HEK293 (cell line): ENCODE data around the gene PLEKHA8.

ENCODE experiments used
- CTCF ChIA-PET: fragments of 350-600 bp; formaldehyde crosslinking; extraction: SDS; loops from one replicate; lab custom pipeline; 2021; ENCODE audit warnings: antibody characterized with exemption; lab: Yijun Ruan, JAX
- POLR2A ChIA-PET: fragments of 300-600 bp; formaldehyde crosslinking; extraction: SDS; loops from one replicate; lab custom pipeline; 2020; ENCODE audit warnings: antibody characterized with exemption, inconsistent platforms; lab: Yijun Ruan, JAX
- H3K27ac ChIP-seq: fragments of 200-500 bp; sonication (Bioruptor generic); 2 replicates; pipeline ENCODE4 v1.5.1; 2014; ENCODE audit warnings: low read depth, low read length, control low read depth, inconsistent platforms; ENCODE audit errors: extremely low read depth
- H3K36me3 ChIP-seq, 2 experiments: fragments of 200-500 bp in 1 of 2; sonication (Bioruptor generic) in 1 of 2; 1 replicate in 1 of 2; 2 replicates in 1 of 2; pipeline ENCODE4 v1.5.1; 2014 to 2017; ENCODE audit warnings: inconsistent platforms in 2 of 2, low read length in 2 of 2; ENCODE audit not compliant: control insufficient read depth in 2 of 2, insufficient read depth in 1 of 2
- H3K4me1 ChIP-seq: fragments of 200-500 bp; sonication (Bioruptor generic); 2 replicates; pipeline ENCODE4 v1.5.1; 2014; ENCODE audit warnings: mild to moderate bottlenecking, low read length, inconsistent platforms; ENCODE audit not compliant: control insufficient read depth, insufficient read depth
- H3K4me3 ChIP-seq: 2 replicates; pipeline ENCODE4 v1.5.1; 2011; ENCODE audit warnings: low read depth, mild to moderate bottlenecking, control low read depth, low read length, moderate library complexity
- H3K9me3 ChIP-seq: fragments of 200-500 bp; sonication (Bioruptor generic); 2 replicates; pipeline ENCODE4 v1.5.1; 2014; ENCODE audit warnings: low read depth, low read length, inconsistent platforms; ENCODE audit not compliant: control insufficient read depth, insufficient read depth
- MYNN ChIP-seq: fragments of 450-650 bp; formaldehyde crosslinking; IDR thresholded peaks from 2 replicates; pipeline ENCODE4 v1.5.1; 2016; ENCODE audit warnings: missing biosample characterization, missing genetic modification characterization, borderline replicate concordance
- PRDM2 ChIP-seq: fragments of 450-650 bp; formaldehyde crosslinking; IDR thresholded peaks from 2 replicates; pipeline ENCODE4 v1.5.1; 2016; ENCODE audit warnings: missing biosample characterization, missing genetic modification characterization, borderline replicate concordance
- PRDM6 ChIP-seq: fragments of 450-650 bp; formaldehyde crosslinking; IDR thresholded peaks from 2 replicates; pipeline ENCODE4 v1.5.1; 2017; ENCODE audit warnings: missing biosample characterization, missing genetic modification characterization
- TCF7L2 ChIP-seq: IDR thresholded peaks from 2 replicates; pipeline ENCODE4 v1.6.1; 2011; ENCODE audit warnings: low read depth, mild to moderate bottlenecking, inconsistent platforms, low read length, moderate library complexity, borderline replicate concordance
- YY1 ChIP-seq: fragments of 450-650 bp; formaldehyde crosslinking; IDR thresholded peaks from 2 replicates; pipeline ENCODE4 v1.5.1; 2018; ENCODE audit warnings: missing biosample characterization, missing genetic modification characterization
- ZBTB21 ChIP-seq: fragments of 450-650 bp; formaldehyde crosslinking; IDR thresholded peaks from 2 replicates; pipeline ENCODE4 v1.5.1; 2017; ENCODE audit warnings: missing biosample characterization, missing genetic modification characterization
- ZBTB48 ChIP-seq: fragments of 450-650 bp; formaldehyde crosslinking; IDR thresholded peaks from 2 replicates; pipeline ENCODE4 v1.5.1; 2016; ENCODE audit warnings: missing biosample characterization, missing genetic modification characterization
- ZBTB49 ChIP-seq: fragments of 450-650 bp; formaldehyde crosslinking; IDR thresholded peaks from 2 replicates; pipeline ENCODE4 v1.5.1; 2016; ENCODE audit warnings: missing biosample characterization, missing genetic modification characterization, low read depth
- ZBTB6 ChIP-seq: fragments of 450-650 bp; formaldehyde crosslinking; IDR thresholded peaks from 2 replicates; pipeline ENCODE4 v1.5.1; 2017; ENCODE audit warnings: missing biosample characterization, missing genetic modification characterization
- ZNF302 ChIP-seq: fragments of 450-650 bp; formaldehyde crosslinking; IDR thresholded peaks from 2 replicates; pipeline ENCODE4 v1.5.1; 2016; ENCODE audit warnings: missing biosample characterization, missing genetic modification characterization, low read depth
- ZNF341 ChIP-seq: fragments of 450-650 bp; formaldehyde crosslinking; IDR thresholded peaks from 2 replicates; pipeline ENCODE4; 2016; ENCODE audit warnings: low read depth, missing biosample characterization, missing genetic modification characterization
- ZNF350 ChIP-seq: fragments of 450-650 bp; formaldehyde crosslinking; IDR thresholded peaks from 2 replicates; pipeline ENCODE4 v1.5.0; 2017; ENCODE audit warnings: missing biosample characterization, mild to moderate bottlenecking, missing genetic modification characterization
- ZNF510 ChIP-seq: fragments of 450-650 bp; formaldehyde crosslinking; IDR thresholded peaks from 2 replicates; pipeline ENCODE4 v1.5.1; 2018; ENCODE audit warnings: mild to moderate bottlenecking, missing genetic modification characterization, missing biosample characterization; ENCODE audit not compliant: insufficient replicate concordance
- ZNF530 ChIP-seq: fragments of 450-650 bp; formaldehyde crosslinking; IDR thresholded peaks from 2 replicates; pipeline ENCODE4 v1.5.1; 2016; ENCODE audit warnings: low read depth, missing biosample characterization, missing genetic modification characterization
- ZNF544 ChIP-seq: fragments of 450-650 bp; formaldehyde crosslinking; IDR thresholded peaks from 2 replicates; pipeline ENCODE4 v1.5.0; 2017; ENCODE audit warnings: missing biosample characterization, missing genetic modification characterization
- ZNF664 ChIP-seq: fragments of 450-650 bp; formaldehyde crosslinking; IDR thresholded peaks from 2 replicates; pipeline ENCODE4 v1.5.1; 2016; ENCODE audit warnings: missing biosample characterization, missing genetic modification characterization

The PLEKHA8 gene

GRCh38 chr7:30003098-30003497, 25.1 kb upstream of the PLEKHA8 start:
- POLR2A ChIA-PET = no interaction called here
- Histone ChIP-seq H3K27ac (no peak overlapping the region), H3K4me3 (no peak overlapping the region), H3K4me1 (peaks cover 5% of the 10 kb centered on the region; the same call in 1 of the 2 replicates), H3K36me3 (no peaks in the 10 kb centered on the region), H3K9me3 (no peaks in the 10 kb centered on the region)
- no peak for TF ChIP-seq ZBTB6 (tag by site-specific recombination)
- TF ChIP-seq TCF7L2 = no peak
- TF ChIP-seq ZBTB48 (tag by site-specific recombination) = no peak
- no peak for TF ChIP-seq PRDM2 (tag by site-specific recombination)
- no peak for TF ChIP-seq ZNF510 (tag by site-specific recombination)
- no peak for TF ChIP-seq ZNF350 (tag by site-specific recombination)
- TF ChIP-seq ZNF664 (tag by site-specific recombination) = no peak
- CTCF ChIA-PET = interaction anchor here (0.7 to 1.1 kb wide), 3 partner anchors 14 to 506 kb away, joined by 3 to 4 read pairs (median 3); no protein-coding TSS in a partner anchor

- ChIA-PET POLR2A (no interaction called here), CTCF (interaction anchor here (0.6 to 1.0 kb wide), 2 partner anchors 15 to 258 kb away, joined by 3 to 4 read pairs; no protein-coding TSS in a partner anchor)
- Histone ChIP-seq H3K27ac (no peak overlapping the region), H3K4me3 (no peak overlapping the region), H3K9me3 (no peaks in the 10 kb centered on the region), H3K4me1 (peaks cover 5% of the 10 kb centered on the region; the same call in 1 of the 2 replicates), H3K36me3 (no peaks in the 10 kb centered on the region; a peak in 1 of 3 replicates)
- TF ChIP-seq YY1 (tag by site-specific recombination) = no peak
- TF ChIP-seq ZNF341 = no peak
- no peak for TF ChIP-seq ZBTB21
- peak; percentile 46 for TF ChIP-seq PRDM6 (tag by site-specific recombination)
- no peak for TF ChIP-seq ZNF302 (tag by site-specific recombination)
- TF ChIP-seq ZNF544 = no peak
- no peak for TF ChIP-seq ZBTB49 (tag by site-specific recombination)
- no peak for TF ChIP-seq ZNF530 (tag by site-specific recombination)
- no peak for TF ChIP-seq MYNN
Measured at GRCh38 chr7:30005464-30005863, 22.7 kb upstream of the PLEKHA8 start.
